NCI-H1417 (cell line): ENCODE data around the gene ANKS3.
A peak's percentile ranks its signal among the peaks of the same experiment; 100 is the strongest.

ENCODE experiments used
- DNase-seq, 3 experiments: peaks; one replicate each; lab custom pipeline; 2025; lab: John Stamatoyannopoulos, UW

The ANKS3 gene

DNA sequence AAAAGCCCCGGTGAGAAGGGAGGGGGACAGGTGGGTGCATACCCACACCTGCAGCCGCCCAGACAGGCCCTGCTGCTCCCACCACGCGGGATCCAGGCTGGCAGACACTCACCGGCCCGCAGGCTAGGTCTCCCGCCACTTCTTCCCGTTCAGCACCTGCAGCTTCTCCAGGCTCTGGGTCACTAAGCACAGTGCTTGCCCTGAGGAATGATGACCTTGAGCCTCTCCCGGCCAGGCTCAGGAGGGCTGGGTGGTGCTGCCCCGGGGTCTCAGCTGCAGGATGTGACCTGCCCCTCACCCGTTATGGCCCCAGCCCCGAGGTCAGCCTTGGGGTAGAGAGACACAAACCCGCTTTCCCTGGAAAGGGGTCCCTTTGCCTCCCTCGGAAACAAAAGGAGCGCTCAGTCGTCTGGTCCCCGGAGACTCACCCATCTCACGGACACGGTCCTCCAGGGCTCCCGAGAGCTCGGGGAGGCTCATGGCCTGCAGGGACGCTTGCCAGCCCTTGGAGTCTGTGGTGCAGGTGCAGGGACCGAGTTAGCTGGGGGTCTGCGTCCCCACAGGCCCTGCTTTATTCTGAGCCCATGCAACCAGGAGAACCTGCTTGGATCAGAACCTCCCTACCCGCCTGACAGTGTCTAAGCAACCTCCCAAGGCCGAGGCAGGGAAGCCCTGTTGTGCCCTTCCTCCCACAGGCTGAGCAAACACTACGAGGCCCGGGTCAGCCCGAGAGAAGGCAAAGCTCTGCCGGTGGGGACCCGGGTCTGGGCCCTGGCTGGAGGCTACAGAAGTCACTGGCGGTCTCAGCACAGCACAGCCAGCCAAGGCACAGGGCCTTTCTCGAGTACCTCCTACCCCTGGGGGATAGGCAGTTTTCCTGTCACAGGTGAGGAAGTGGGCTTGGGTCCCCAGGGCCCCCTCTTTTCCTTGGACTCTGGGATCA, 36.9 kb downstream of the ANKS3 start:
- DNase-seq: no peak

DNA sequence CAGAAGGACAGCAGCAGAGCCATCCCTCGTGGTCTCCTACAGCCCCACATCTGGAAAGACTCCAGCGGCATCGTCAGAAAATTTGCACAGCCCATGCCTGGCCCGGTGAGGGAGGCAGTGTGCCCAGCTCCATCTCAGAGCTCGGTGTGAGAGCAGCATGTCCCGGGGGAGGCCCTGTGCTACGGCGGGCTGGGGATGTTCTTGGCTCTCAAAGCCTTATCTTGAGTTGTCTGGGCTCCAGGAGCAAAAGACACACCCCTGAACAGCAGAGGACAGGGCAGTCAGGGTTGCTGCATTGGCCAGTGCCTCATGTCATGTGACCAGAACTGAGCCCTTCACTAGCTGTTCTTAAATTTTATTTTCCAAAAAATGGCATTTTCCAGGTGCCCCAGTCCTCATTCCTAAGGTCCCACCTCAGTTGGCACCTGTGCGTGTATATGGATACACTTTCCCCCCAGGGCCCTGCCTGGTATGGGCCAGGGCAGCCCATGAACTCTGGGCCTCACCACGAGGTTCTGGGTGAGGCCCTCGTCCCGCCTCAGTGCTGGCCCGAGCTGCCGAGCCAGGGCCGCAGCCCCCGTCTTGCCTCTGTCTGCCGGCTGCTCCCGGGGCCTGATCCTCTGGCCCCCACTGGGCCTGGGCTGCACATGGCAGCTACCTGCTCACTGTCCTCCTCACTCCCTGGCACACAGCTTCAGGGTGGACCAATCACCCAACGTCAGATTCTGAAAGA, 37.7 kb downstream of the ANKS3 start:
- no peak for DNase-seq

- no peak for DNase-seq
Observed at GRCh38 chr16:4695473-4696171, 38.4 kb downstream of the ANKS3 start.

DNA sequence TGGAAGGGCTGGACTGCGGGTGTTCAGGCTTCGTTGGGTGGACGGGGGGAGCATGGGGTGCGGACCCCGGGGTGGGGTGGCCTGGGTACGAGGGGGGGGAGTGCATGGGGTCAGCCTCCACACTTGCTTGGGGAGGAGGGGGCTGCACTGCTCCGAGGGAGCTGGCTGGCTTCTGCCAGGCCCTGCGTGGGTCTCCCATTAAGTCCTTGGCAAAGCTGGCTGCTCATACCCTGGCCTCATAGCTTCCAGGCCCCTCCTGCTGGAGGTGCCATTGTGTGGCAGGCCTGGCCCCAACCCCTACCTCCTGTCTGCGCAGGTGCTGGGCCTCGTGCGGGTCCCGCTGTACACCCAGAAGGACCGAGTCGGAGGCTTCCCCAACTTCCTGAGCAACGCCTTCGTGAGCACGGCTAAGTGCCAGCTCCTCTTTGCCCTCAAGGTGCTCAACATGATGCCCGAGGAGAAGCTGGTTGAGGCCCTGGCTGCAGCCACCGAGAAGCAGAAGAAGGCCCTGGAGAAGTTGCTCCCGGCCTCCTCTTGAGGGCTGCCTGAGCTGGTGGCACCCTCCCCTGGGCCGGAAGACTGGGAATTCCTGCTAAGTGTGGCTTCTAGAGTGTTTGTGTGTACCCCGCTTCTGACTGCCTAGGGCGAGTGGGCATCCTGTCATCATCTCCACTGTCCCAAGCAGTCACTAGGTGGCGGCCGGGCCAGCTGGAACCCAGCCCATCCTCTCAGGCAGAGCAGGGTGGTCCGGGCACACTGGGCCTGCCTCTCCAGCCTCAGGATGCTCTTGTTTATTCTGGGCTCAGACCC, 39.2 kb downstream of the ANKS3 start:
- DNase-seq: no peak

DNA sequence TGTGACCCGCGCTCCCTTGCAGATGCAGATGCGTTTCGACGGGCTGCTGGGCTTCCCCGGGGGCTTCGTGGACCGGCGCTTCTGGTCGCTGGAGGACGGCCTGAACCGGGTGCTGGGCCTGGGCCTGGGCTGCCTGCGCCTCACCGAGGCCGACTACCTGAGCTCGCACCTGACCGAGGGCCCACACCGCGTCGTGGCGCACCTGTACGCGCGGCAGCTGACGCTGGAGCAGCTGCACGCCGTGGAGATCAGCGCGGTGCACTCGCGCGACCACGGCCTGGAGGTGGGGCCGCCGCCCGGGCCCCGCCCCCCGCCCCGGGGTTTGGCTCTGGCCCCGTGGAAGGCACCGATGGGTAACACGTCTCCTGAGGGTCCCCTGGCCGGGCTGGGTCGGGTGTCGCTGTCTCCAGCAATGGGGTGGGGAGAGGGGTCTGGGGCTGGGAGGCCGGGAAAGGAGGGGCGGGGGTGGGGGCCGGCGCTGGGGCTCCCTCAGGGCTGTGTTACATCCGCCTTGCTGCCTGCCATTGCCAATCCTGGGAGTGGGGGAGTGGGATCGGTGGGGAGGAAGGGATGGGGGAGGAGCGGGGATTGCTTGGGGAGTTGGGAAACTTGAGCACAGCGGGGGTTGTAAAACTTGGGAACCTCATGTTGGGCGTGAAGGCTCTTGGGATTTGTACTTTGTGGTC, 40.0 kb downstream of the ANKS3 start:
- DNase-seq: peak in 1 of 3 experiments; percentile 71

- DNase-seq: peak; percentile 95 to 98 (median 97)
Observed at GRCh38 chr16:4693296-4693955, 40.6 kb downstream of the ANKS3 start, which contains the start of gene NUDT16L1. Gene NUDT16L1, plus strand, starts transcription at chr16:4693562. Its CDS starts 165 bp downstream, at chr16:4693727.

DNA sequence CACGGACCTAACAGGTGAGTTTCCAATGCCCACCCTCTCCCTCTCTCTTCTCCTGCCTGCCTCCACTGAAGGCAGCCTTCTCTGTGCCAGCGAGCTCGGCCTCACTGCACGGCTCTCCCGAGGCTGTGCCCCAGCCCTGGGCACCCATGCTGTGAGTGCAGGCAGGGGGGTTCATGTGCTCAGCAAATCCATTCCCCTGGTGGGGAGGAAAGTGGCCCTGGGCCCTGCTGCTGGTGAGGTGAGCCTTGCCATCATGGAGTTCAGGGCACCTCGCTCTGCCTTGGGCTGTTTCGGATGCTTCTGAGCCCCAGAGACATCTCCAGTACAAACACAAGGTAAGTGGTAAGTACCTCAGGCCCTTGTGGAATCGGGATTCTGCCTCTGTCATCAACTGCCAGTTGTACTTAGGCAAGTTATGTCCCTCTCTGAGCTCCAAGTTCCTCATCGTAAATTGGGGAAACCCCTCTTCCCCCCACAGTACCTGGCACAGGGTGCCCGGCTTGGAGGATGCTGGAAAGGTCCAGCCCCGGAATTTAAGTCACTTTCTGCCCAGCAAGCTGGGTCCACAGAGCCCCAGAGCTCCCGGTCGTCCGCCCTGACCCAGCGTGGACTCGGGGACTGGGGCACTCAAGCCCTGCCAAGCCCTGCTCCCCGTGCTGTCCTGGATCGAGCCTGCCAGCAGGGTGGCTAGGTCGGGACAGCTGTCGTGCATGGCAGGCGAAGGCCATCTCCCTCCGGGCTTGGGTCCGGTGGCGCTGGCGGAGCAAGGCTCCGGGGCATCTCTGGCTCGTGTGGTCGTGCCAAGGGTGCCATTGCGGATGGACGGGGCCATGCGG, 41.4 kb downstream of the ANKS3 start:
- DNase-seq: peak in 1 of 3 experiments; percentile 44

DNA sequence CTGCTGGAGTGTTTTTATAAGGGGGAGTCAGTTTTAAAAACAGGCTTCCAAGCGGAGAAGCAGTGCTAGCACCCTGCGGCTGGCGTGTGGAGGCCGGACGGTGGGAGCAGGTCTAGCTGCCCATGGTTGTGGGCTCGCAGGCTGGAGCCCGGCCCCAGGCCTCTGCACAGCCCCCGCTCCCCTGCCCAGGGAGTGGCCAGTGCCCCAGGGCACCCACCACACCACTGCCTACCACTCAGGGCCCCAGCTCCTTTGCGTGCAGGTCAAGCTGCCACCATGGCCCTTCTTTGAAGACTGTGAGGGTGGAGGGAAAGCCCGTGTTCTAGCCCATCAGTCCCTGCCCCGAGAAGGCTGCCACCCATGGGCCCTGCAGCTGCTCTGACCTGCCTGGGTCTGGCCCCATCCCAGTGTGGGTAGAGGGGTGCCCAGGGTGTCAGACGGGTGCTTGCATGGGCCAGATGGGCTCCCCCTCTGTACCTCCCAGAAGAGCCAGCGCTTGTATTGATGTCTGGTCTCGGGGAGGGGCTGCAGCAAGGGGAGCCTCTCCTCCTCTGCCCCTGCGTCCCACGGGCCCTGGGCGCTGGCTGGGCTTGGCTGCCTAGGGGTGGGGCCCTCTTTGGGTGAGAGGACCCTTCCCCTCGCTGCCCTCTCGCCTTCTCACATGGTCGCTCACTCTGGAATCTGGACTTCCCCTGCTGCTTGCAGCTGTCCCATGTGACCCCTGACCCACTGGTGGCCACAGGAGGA, 42.2 kb downstream of the ANKS3 start:
- DNase-seq: no peak

- DNase-seq: no peak
Observed at GRCh38 chr16:4690946-4691665, 43.0 kb downstream of the ANKS3 start.

GRCh38 chr16:4689864-4690704, 44.0 kb downstream of the ANKS3 start:
- DNase-seq: no peak

DNA sequence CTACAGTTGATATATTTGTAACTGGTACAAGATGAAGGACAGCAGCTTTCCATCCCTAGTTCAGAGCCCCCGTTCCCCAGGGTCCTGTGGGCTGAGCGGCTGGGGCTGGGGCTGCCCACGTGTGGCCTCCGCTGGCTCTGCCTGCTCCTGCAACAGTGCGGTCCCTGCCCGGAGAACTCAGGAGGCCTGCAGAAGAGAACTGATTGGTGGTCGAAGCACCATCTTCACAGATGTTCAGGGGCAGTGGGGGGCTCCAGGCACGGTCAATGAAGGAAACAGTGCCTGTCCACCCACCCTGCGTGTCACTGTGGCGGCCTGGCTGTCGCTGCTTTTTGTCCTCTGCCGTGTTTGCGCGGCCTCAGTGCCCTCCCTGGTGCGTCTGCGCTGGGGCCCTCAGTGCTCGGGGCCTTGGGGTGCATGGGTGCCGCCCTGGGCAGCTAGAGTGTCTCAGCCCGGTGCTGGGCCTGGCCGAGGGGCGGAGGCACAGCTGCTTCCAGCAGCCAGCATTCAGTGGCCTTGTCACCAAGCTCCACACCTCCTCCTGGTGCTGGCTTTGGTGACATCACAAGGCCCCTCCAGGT, 44.9 kb downstream of the ANKS3 start:
- no peak for DNase-seq

GRCh38 chr16:4688674-4689045, 45.4 kb downstream of the ANKS3 start:
- DNase-seq: no peak

DNA sequence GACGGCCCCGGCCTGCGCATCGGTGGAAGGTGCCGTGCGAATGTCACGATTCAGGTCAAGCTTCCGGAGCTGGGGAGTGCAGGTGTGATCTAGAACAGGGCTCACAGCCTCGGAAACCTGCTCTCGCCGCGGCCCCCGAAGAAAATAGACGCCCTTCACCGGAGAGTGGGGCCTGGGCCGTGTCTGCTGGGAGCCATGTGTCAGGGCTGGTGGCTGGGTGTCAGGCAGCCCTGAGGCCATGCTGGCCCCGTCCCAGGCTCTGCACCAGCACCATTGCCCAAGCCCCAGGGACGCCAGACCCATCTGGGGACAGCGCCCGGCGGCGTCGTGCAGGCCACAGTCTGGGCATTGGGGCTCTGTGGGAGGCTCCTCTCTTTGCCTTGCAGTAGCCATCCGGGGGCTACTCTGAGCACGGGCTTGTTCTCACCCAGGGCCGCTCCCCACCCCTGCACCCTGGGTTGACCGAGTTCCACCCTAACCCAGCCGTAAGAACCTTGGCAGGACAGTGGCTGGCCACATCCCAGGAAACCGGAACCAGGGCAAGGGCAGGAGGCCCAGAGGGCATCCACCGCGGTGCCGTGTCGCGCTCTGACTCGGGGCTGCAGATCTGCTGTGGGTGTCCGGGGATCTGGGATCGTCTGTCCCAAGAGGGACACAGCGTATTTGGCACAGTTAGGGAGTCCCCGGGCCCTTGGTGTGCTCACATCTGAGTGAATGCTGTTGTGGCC, 46.0 kb downstream of the ANKS3 start:
- DNase-seq: no peak

- no peak for DNase-seq
Observed at GRCh38 chr16:4687416-4687815, 46.7 kb downstream of the ANKS3 start.

DNA sequence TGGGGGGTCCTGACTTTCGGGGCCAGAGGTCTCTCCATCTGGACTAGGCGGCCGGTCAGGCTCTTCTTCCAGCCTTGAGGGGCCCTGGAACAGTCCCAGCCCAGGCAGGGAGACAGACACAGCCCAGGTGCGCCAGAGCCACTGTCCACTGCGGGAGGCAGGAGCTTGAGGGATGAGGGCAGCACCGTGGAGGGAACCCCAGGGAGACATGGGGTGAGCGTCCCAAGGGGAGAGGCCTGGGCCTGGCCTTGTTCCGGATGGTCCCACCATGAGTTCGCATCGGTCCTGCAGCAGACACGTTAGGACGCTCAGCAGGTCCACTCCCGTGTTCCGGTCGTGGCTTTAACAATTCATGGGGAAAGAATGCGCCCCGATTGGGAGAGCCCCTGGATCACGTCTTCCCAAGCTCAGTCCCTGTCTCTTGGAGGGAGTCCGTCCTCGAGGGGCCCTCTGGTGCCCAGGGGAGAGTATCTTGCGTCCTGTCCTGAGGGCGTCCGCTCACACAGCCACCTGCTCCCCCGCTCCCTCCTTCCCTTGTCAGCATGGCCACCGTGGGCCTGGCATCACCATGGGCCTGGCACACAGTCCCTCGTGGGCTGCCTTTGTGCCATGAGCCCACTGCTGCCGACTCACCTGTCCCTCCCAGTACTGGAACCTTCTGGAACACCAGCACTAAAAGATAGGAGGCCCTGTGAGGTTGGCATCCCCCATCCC, 47.4 kb downstream of the ANKS3 start:
- no peak for DNase-seq
